IPS-18a (cell line): ENCODE measurements around the gene KANSL1.

Experiments
- H3K27ac ChIP-seq: one replicate; pipeline ENCODE4 v1.5.1; 2013; ENCODE audit warnings: low read length
- H3K27me3 ChIP-seq: one replicate; pipeline ENCODE4 v1.6.1; 2013; ENCODE audit warnings: mild to moderate bottlenecking, low read length; ENCODE audit not compliant: control insufficient read depth, insufficient read depth
- H3K36me3 ChIP-seq: one replicate; pipeline ENCODE4 v1.6.1; 2013; ENCODE audit warnings: low read depth, low read length; ENCODE audit not compliant: control insufficient read depth
- H3K4me1 ChIP-seq: one replicate; pipeline ENCODE4 v1.6.1; 2013; ENCODE audit warnings: low read depth, low read length; ENCODE audit not compliant: control insufficient read depth
- H3K4me3 ChIP-seq: one replicate; pipeline ENCODE4 v1.5.1; 2013; ENCODE audit warnings: low read length
- H3K9ac ChIP-seq: one replicate; pipeline ENCODE4 v1.6.1; 2013; ENCODE audit warnings: mild to moderate bottlenecking, low read length, moderate library complexity
- H3K9me3 ChIP-seq: one replicate; pipeline ENCODE4 v1.6.1; 2013; ENCODE audit warnings: low read depth, low read length; ENCODE audit not compliant: control insufficient read depth

Gene KANSL1

DNA sequence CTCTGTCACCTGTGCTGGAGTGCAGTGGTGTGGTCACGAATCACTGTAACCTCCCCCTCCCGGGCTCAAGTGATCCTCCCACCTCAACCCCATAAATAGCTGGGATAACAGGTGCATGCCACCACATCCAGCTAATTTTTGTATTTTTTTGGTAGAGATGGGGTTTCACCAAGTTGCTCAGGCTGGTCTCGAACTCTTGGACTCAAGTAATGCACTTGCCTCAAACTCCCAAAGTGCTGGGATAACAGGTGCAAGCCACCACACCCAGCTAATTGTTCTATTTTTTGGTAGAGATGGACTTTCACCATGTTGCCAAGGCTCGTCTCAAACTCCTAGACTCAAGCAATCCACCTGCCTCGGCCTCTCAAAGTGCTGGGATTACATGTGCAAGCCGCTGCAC lies 107.7 kb downstream of the KANSL1 start:
- no peak overlapping the region for H3K4me3 ChIP-seq
- peaks cover 9% of the 10 kb centered on the region for H3K36me3 ChIP-seq
- H3K4me1 ChIP-seq, result peaks cover 6% of the 10 kb centered on the region
- H3K9me3 ChIP-seq, result no peaks in the 10 kb centered on the region
- no peak overlapping the region for H3K9ac ChIP-seq
- no peak overlapping the region for H3K27ac ChIP-seq
- no peaks in the 10 kb centered on the region for H3K27me3 ChIP-seq

DNA sequence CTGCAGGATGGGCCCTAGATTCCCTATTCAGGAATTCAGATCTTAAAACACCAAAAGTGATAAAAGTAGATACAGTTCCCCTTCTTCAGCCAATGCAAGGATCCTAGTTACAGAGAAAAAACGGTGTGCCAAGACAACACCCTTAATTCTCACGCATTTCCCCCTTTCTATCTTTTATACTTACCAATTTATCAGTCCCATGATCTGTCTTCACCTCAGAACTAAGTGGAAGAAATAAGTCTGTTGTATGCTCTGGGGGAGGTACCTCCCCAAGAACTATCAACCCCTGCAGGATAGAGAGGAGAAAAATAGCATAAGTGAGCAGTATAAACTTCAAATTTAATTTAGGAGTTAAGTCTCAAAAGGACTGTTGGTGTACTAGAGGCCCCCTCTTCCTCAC lies 111.0 kb downstream of the KANSL1 start:
- Histone ChIP-seq H3K36me3 (peaks cover 9% of the 10 kb centered on the region), H3K9me3 (no peaks in the 10 kb centered on the region), H3K4me3 (no peak overlapping the region), H3K27ac (no peak overlapping the region), H3K27me3 (no peaks in the 10 kb centered on the region), H3K4me1 (peaks cover 6% of the 10 kb centered on the region), H3K9ac (no peak overlapping the region)

DNA sequence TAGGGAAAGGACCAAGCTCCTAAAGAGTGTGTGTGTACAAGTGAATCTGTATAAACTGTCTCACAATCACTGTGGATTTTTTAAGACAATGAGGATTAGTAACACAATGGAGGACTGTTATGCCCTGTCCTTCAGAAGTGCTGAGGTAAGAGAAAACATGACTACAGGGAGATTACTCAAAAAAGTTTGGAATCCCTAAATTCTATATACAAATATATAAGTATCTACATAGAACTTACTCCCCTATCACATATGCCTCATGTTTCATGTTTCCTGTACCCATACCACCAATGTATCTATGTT lies 112.3 kb downstream of the KANSL1 start:
- Histone ChIP-seq H3K9me3 (no peaks in the 10 kb centered on the region), H3K4me3 (no peak overlapping the region), H3K36me3 (peaks cover 9% of the 10 kb centered on the region), H3K27me3 (no peaks in the 10 kb centered on the region), H3K4me1 (peaks cover 6% of the 10 kb centered on the region), H3K9ac (no peak overlapping the region), H3K27ac (no peak overlapping the region)

DNA sequence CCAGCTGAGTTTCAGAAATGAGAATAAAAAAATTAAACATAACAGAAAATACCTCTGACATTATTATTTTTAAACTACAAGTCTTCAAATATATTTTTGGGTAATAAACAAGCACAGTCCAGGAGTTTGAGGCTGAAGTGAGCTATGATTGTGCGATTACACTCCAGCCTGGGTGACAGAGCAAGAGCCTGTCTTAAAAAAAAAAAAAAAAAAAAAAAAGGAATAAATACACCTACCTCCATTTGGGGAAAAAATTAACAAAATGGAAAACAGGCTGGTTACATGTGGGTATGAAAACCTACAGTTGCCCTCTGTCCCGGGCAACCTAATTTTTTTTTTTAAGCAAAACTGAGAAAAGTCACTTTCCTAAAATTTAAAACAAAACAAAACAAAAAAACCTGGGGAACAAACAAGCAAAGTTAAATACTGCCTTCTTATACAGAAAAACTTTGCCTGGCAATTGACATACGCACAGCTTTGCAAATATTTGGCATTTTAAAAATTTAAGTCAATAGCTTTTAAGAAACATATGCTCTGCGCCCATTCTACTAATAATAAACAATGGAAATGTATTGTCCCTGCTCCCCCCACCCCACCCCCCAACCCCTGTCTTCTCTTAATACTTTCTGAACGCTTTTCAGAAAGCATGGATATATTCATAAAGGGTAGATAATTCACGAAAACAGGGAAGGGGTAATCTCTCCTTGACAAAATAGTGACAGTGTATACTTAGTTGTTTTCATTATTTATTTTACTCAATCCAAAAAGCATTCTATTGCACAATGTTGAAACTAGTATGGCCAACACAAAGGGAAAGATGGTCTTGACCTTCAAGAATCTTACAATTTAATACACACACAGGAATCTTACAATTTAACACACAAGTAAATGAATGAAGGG lies 112.9 kb downstream of the KANSL1 start:
- H3K36me3 ChIP-seq, result peaks cover 9% of the 10 kb centered on the region
- H3K9me3 ChIP-seq, result no peaks in the 10 kb centered on the region
- H3K9ac ChIP-seq, result no peak overlapping the region
- no peak overlapping the region for H3K27ac ChIP-seq
- H3K4me3 ChIP-seq, result no peak overlapping the region
- no peaks in the 10 kb centered on the region for H3K27me3 ChIP-seq
- H3K4me1 ChIP-seq, result peaks cover 6% of the 10 kb centered on the region

DNA sequence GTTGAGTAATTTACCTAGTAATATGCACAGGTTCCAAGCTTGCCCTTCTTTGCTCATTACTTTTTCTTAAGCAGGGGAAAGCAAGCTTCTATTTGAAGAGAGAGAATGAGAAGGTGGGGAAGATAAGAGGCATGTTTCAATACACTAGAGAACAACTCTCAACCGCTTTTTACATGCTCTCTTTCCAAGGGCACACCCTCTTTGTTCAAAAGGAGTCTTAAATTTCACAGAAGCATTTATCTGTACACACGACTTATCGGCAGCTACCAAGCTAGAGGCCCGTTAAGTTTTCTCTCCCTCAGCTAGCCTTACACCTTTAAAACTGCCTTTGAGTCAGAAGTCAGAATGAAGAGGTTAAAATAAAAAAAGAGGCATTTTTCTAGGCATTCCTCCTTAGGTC lies 114.6 kb downstream of the KANSL1 start:
- Histone ChIP-seq H3K9me3 (no peaks in the 10 kb centered on the region), H3K27ac (no peak overlapping the region), H3K27me3 (no peaks in the 10 kb centered on the region), H3K36me3 (peaks cover 9% of the 10 kb centered on the region), H3K4me1 (peaks cover 7% of the 10 kb centered on the region), H3K4me3 (no peak overlapping the region), H3K9ac (no peak overlapping the region)

DNA sequence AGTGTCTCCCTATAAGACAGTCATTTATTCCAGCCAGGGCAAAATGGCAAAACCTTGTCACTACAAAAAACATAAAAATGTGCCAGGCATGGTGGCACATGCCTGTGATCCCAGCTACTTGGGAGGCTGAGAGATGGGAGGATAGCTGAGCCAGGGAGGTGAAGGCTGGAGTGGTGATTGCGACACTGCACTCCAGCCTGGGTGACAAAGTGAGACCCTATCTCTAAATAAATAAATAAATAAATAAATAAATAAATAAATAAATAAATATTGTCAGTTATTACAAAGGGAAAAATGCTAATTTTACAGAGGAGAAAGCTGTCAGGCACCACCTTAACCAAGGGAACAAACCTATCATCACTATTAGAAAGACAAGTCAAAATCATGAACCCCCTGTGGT lies 118.7 kb downstream of the KANSL1 start:
- Histone ChIP-seq H3K36me3 (no peaks in the 10 kb centered on the region), H3K4me1 (peaks cover 24% of the 10 kb centered on the region), H3K4me3 (no peak overlapping the region), H3K9ac (no peak overlapping the region), H3K27ac (no peak overlapping the region), H3K9me3 (no peaks in the 10 kb centered on the region), H3K27me3 (no peaks in the 10 kb centered on the region)

DNA sequence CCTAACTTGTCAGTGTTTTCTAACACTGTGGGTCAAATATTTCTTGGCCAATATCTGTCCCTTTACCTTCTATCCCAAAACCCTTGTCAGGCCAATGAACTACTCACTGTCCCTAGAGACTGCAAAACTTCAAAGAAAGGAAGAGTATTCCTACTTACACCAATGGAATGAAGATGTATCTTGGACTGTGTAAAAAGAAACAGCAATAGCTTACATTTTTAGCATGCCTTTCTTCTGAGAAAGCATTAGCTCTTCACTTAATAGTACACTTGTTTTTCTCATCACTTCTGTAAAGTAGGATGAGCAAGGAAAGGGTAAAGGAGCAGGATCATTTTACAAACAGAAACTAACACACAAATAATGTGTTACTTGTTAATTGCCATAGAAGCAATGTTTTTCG lies 120.2 kb downstream of the KANSL1 start:
- no peak overlapping the region for H3K4me3 ChIP-seq
- peaks cover 24% of the 10 kb centered on the region for H3K4me1 ChIP-seq
- H3K27ac ChIP-seq, result no peak overlapping the region
- H3K27me3 ChIP-seq, result no peaks in the 10 kb centered on the region
- no peak overlapping the region for H3K9ac ChIP-seq
- H3K9me3 ChIP-seq, result no peaks in the 10 kb centered on the region
- peaks cover under 1% of the 10 kb centered on the region for H3K36me3 ChIP-seq

DNA sequence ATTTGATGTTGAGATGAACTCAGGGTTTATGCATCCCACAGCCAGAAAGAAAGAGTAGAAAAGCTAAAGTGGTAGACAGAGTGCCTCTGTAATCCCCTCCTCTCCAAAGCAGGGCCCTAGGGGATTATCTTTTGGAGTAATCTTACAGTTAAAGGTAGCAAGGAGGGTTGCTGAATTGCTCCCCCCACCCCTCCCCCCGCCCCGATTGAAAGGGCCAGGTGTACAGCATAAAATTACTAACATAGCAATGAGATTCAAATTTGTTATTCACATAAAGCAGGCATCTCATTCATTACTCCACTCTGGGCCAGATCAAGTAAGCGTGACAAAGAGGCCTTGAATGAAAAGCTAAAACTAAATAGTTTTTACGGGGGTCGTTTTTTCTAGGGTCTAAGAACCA lies 121.4 kb downstream of the KANSL1 start:
- Histone ChIP-seq H3K27ac (no peak overlapping the region), H3K27me3 (no peaks in the 10 kb centered on the region), H3K4me1 (peaks cover 24% of the 10 kb centered on the region), H3K9ac (no peak overlapping the region), H3K4me3 (no peak overlapping the region), H3K36me3 (peaks cover 12% of the 10 kb centered on the region), H3K9me3 (no peaks in the 10 kb centered on the region)

DNA sequence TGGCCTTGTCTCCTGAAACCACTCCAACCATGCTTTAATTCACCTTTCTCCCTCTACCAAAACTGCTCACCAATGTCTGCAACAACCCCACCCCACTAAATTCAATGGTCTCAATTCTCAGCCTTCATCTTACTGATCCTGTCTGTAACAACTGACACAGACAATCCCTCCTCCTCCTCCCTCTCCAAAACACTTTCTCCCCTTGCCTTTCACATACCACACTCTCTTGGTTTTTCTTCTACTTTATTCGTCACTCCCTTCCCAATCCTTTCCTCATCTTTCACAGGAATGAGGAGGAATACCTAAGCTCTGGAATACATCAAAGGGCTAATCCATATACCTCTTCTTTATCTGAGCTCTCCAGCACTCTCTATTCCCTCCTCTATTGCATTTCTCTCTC lies 128.8 kb downstream of the KANSL1 start:
- Histone ChIP-seq H3K4me3 (no peak overlapping the region), H3K27ac (no peak overlapping the region), H3K9me3 (no peaks in the 10 kb centered on the region), H3K27me3 (no peaks in the 10 kb centered on the region), H3K9ac (no peak overlapping the region), H3K36me3 (peaks cover 43% of the 10 kb centered on the region), H3K4me1 (no peaks in the 10 kb centered on the region)

DNA sequence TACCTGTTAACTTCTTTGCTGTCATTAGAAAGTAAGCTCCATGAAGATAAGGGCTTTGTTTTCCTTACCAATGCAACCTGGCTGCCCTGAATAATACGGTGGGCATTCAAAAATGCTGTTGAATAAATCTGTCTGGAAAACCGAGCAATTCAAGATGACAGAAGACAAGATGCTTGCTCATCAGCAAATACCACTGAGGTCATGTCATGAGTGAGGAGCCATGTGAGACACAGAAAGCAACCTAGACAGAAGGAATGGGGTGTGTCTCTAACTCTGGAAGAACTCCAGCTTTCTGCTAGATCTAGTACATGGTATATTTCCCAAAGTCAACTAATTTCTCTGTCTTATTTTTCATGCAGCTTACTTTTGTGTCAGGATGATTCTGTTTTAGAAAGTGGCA lies 130.0 kb downstream of the KANSL1 start:
- Histone ChIP-seq H3K36me3 (peaks cover 43% of the 10 kb centered on the region), H3K4me1 (no peaks in the 10 kb centered on the region)

DNA sequence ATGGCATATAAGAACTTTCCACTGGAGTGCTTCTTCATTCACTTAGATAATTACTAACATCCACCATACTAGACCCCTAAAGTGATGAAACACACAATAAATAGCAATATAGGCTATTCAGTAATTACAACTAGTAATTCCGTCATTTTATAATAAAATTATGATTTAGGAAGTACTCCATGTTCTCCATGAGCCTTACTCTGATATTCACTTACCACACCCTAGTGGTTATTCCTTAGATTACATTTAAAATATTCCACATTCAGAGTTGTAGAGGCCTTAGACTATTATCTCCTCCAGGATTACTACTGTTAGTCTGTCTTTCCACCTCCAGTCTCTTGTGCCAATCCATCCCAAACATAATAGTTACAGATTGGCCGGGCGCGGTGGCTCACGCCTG lies 131.8 kb downstream of the KANSL1 start:
- H3K36me3 ChIP-seq, result peaks cover 32% of the 10 kb centered on the region

More for the DNA sequence above, 130.0 kb downstream of the KANSL1 start:
- Histone ChIP-seq H3K27ac (no peak overlapping the region), H3K9me3 (no peaks in the 10 kb centered on the region), H3K9ac (no peak overlapping the region), H3K4me3 (no peak overlapping the region), H3K27me3 (no peaks in the 10 kb centered on the region)

DNA sequence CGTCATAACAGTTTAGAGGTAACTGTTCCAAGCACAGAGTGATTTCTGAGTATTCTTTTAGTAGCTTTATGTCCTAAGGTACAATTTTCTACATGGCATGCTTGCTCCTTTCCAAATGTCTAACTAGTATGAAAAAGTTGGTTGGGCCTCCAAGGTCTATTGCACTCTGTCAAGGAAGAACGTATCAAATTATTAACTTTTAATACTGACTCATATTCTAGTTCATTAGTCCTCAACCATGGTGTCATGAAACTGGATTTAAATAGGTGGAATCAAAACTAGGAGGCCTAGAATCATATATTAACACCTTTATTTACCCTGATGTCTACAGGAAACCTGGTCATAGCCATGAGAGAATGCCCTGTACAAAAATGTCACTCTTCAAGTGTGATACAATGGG lies 132.8 kb downstream of the KANSL1 start:
- Histone ChIP-seq H3K4me1 (peaks cover 17% of the 10 kb centered on the region), H3K4me3 (no peak overlapping the region), H3K9ac (no peak overlapping the region), H3K27ac (no peak overlapping the region), H3K36me3 (peaks cover 24% of the 10 kb centered on the region), H3K27me3 (no peaks in the 10 kb centered on the region), H3K9me3 (no peaks in the 10 kb centered on the region)

More for the DNA sequence above, 131.8 kb downstream of the KANSL1 start:
- H3K27ac ChIP-seq, result no peak overlapping the region
- no peaks in the 10 kb centered on the region for H3K9me3 ChIP-seq
- H3K4me3 ChIP-seq, result no peak overlapping the region
- peaks cover 16% of the 10 kb centered on the region for H3K4me1 ChIP-seq
- H3K27me3 ChIP-seq, result no peaks in the 10 kb centered on the region
- H3K9ac ChIP-seq, result no peak overlapping the region
